ENCODE measurements around the gene MRPL21.
A peak's percentile ranks its signal among the peaks of the same experiment; 100 is the strongest.

MRPL21 gene

GRCh38 chr11:68865241-68865640 is 38.4 kb downstream of the MRPL21 start:
- Histone ChIP-seq H3K4me3 (ENCODE audit: low read length in 2 of 2) (peak overlapping the region in 1 of 2 donors; percentile 25), H4K91ac (ENCODE audit: low read depth, low read length, poor library complexity) (no peak overlapping the region), H2BK12ac (ENCODE audit: low read length) (no peak overlapping the region), H3K4me2 (ENCODE audit: insufficient read depth, low read length, poor library complexity, severe bottlenecking) (no peak overlapping the region), H3K9ac (ENCODE audit: low read depth, low read length, poor library complexity) (no peak overlapping the region), H2AK5ac (ENCODE audit: low read depth, low read length) (no peak overlapping the region), H3K4me1 (ENCODE audit: control insufficient read depth in 2 of 2, insufficient read depth in 1 of 2, low read depth in 1 of 2, low read length in 2 of 2) (peaks cover 0 to 6% of the 10 kb centered on the region in 2 donors), H2BK15ac (ENCODE audit: low read length) (no peak overlapping the region), H2AFZ (ENCODE audit: low read length) (no peak overlapping the region), H3K36me3 (replicated peaks in 1 of 2; ENCODE audit: control insufficient read depth in 2 of 2, insufficient read depth in 2 of 2, low read length in 2 of 2) (peaks cover 0 to 2% of the 10 kb centered on the region in 2 donors), H3K18ac (ENCODE audit: low read length) (no peak overlapping the region), H3K14ac (ENCODE audit: low read length) (no peak overlapping the region), H3K27me3 (ENCODE audit: control insufficient read depth in 3 of 3, insufficient read depth in 3 of 3, low read depth in 1 of 3, low read length in 3 of 3) (peaks cover 0 to 3% (median 0%) of the 10 kb centered on the region in 3 experiments), H2BK120ac (ENCODE audit: low read depth, low read length) (no peak overlapping the region), H2BK5ac (ENCODE audit: low read length) (peak overlapping the region; percentile 39), H4K8ac (ENCODE audit: low read depth, low read length) (no peak overlapping the region), H3K79me1 (ENCODE audit: low read depth, low read length) (no peaks in the 10 kb centered on the region), H3K27ac (replicated peaks; ENCODE audit: low read length) (no peak overlapping the region), H3K23ac (ENCODE audit: low read depth, low read length, poor library complexity) (peak overlapping the region; percentile 39), H3K9me3 (replicated peaks in 1 of 2; ENCODE audit: control insufficient read depth in 2 of 2, insufficient read depth in 1 of 2, low read depth in 1 of 2, low read length in 2 of 2) (peaks cover 5 to 6% of the 10 kb centered on the region in 2 donors), H3K4ac (ENCODE audit: low read length) (no peak overlapping the region)
- WGBS, 2 donors (ENCODE audit: extremely low coverage in 2 of 2, insufficient read length in 2 of 2, insufficient replicate concordance in 1 of 2) = no CpG with 5 or more reads among the region's 11 CpGs
- no peak for DNase-seq (ENCODE audit: low spot score)

GRCh38 chr11:68863553-68864265 is 39.9 kb downstream of the MRPL21 start:
- Histone ChIP-seq H3K18ac (ENCODE audit: low read length) (no peak overlapping the region), H3K4ac (ENCODE audit: low read length) (no peak overlapping the region), H4K91ac (ENCODE audit: low read depth, low read length, poor library complexity) (no peak overlapping the region), H3K4me2 (ENCODE audit: insufficient read depth, low read length, poor library complexity, severe bottlenecking) (no peak overlapping the region), H3K23ac (ENCODE audit: low read depth, low read length, poor library complexity) (no peak overlapping the region), H3K27me3 (ENCODE audit: control insufficient read depth in 3 of 3, insufficient read depth in 3 of 3, low read depth in 1 of 3, low read length in 3 of 3) (no peaks in the 10 kb centered on the region), H2BK12ac (ENCODE audit: low read length) (no peak overlapping the region), H2BK15ac (ENCODE audit: low read length) (no peak overlapping the region), H2AFZ (ENCODE audit: low read length) (no peak overlapping the region), H4K8ac (ENCODE audit: low read depth, low read length) (no peak overlapping the region), H2AK5ac (ENCODE audit: low read depth, low read length) (no peak overlapping the region), H3K9me3 (replicated peaks in 1 of 2; ENCODE audit: control insufficient read depth in 2 of 2, insufficient read depth in 1 of 2, low read depth in 1 of 2, low read length in 2 of 2) (peaks cover 5 to 8% of the 10 kb centered on the region in 2 donors), H3K36me3 (replicated peaks in 1 of 2; ENCODE audit: control insufficient read depth in 2 of 2, insufficient read depth in 2 of 2, low read length in 2 of 2) (peaks cover 0 to 2% of the 10 kb centered on the region in 2 donors), H3K4me3 (ENCODE audit: low read length in 2 of 2) (no peak overlapping the region), H2BK120ac (ENCODE audit: low read depth, low read length) (no peak overlapping the region), H2BK5ac (ENCODE audit: low read length) (no peak overlapping the region), H3K27ac (replicated peaks; ENCODE audit: low read length) (no peak overlapping the region), H3K9ac (ENCODE audit: low read depth, low read length, poor library complexity) (no peak overlapping the region), H3K14ac (ENCODE audit: low read length) (no peak overlapping the region), H3K79me1 (ENCODE audit: low read depth, low read length) (no peaks in the 10 kb centered on the region), H3K4me1 (ENCODE audit: control insufficient read depth in 2 of 2, insufficient read depth in 1 of 2, low read depth in 1 of 2, low read length in 2 of 2) (peaks cover 0 to 2% of the 10 kb centered on the region in 2 donors)
- no peak for DNase-seq (ENCODE audit: low spot score)
- no CpG with 5 or more reads among the region's 3 CpGs for WGBS, 2 donors (ENCODE audit: extremely low coverage in 2 of 2, insufficient read length in 2 of 2, insufficient replicate concordance in 1 of 2)

GRCh38 chr11:68862421-68862820 is 41.2 kb downstream of the MRPL21 start:
- H2BK15ac ChIP-seq (ENCODE audit: low read length) = no peak overlapping the region
- peaks cover 0 to 2% of the 10 kb centered on the region in 2 donors for H3K4me1 ChIP-seq (ENCODE audit: control insufficient read depth in 2 of 2, insufficient read depth in 1 of 2, low read depth in 1 of 2, low read length in 2 of 2)
- no peak overlapping the region for H3K4me2 ChIP-seq (ENCODE audit: insufficient read depth, low read length, poor library complexity, severe bottlenecking)
- no peak overlapping the region for H3K27ac ChIP-seq (replicated peaks; ENCODE audit: low read length)
- H3K79me1 ChIP-seq (ENCODE audit: low read depth, low read length) = no peaks in the 10 kb centered on the region
- no peak overlapping the region for H3K9ac ChIP-seq (ENCODE audit: low read depth, low read length, poor library complexity)
- no peak overlapping the region for H4K8ac ChIP-seq (ENCODE audit: low read depth, low read length)
- peaks cover 0 to 2% of the 10 kb centered on the region in 2 donors for H3K36me3 ChIP-seq (replicated peaks in 1 of 2; ENCODE audit: control insufficient read depth in 2 of 2, insufficient read depth in 2 of 2, low read length in 2 of 2)
- H2BK5ac ChIP-seq (ENCODE audit: low read length) = no peak overlapping the region
- H2AK5ac ChIP-seq (ENCODE audit: low read depth, low read length) = no peak overlapping the region
- DNase-seq (ENCODE audit: low spot score) = no peak
- H3K4ac ChIP-seq (ENCODE audit: low read length) = no peak overlapping the region
- WGBS, 2 donors (ENCODE audit: extremely low coverage in 2 of 2, insufficient read length in 2 of 2, insufficient replicate concordance in 1 of 2) = no CpG with 5 or more reads among the region's 6 CpGs
- no peak overlapping the region for H2BK12ac ChIP-seq (ENCODE audit: low read length)
- no peak overlapping the region for H3K4me3 ChIP-seq (ENCODE audit: low read length in 2 of 2)
- peaks cover 0 to 3% (median 0%) of the 10 kb centered on the region in 3 experiments for H3K27me3 ChIP-seq (ENCODE audit: control insufficient read depth in 3 of 3, insufficient read depth in 3 of 3, low read depth in 1 of 3, low read length in 3 of 3)
- H3K18ac ChIP-seq (ENCODE audit: low read length) = peak overlapping the region; percentile 57
- H3K14ac ChIP-seq (ENCODE audit: low read length) = no peak overlapping the region
- H2AFZ ChIP-seq (ENCODE audit: low read length) = no peak overlapping the region
- H3K9me3 ChIP-seq (replicated peaks in 1 of 2; ENCODE audit: control insufficient read depth in 2 of 2, insufficient read depth in 1 of 2, low read depth in 1 of 2, low read length in 2 of 2) = peaks cover 5 to 8% of the 10 kb centered on the region in 2 donors
- no peak overlapping the region for H2BK120ac ChIP-seq (ENCODE audit: low read depth, low read length)
- no peak overlapping the region for H4K91ac ChIP-seq (ENCODE audit: low read depth, low read length, poor library complexity)
- H3K23ac ChIP-seq (ENCODE audit: low read depth, low read length, poor library complexity) = no peak overlapping the region

- H4K91ac ChIP-seq (ENCODE audit: low read depth, low read length, poor library complexity) = no peak overlapping the region
- WGBS, 2 donors (ENCODE audit: extremely low coverage in 2 of 2, insufficient read length in 2 of 2, insufficient replicate concordance in 1 of 2) = no CpG with 5 or more reads among the region's 8 CpGs
- no peak overlapping the region for H3K23ac ChIP-seq (ENCODE audit: low read depth, low read length, poor library complexity)
- H3K4ac ChIP-seq (ENCODE audit: low read length) = no peak overlapping the region
- DNase-seq (ENCODE audit: low spot score) = no peak
- peaks cover 8 to 25% (median 19%) of the 10 kb centered on the region in 3 experiments for H3K27me3 ChIP-seq (ENCODE audit: control insufficient read depth in 3 of 3, insufficient read depth in 3 of 3, low read depth in 1 of 3, low read length in 3 of 3)
- H2BK15ac ChIP-seq (ENCODE audit: low read length) = no peak overlapping the region
- no peak overlapping the region for H2BK12ac ChIP-seq (ENCODE audit: low read length)
- H4K8ac ChIP-seq (ENCODE audit: low read depth, low read length) = no peak overlapping the region
- H3K9me3 ChIP-seq (replicated peaks in 1 of 2; ENCODE audit: control insufficient read depth in 2 of 2, insufficient read depth in 1 of 2, low read depth in 1 of 2, low read length in 2 of 2) = peaks cover 4 to 7% of the 10 kb centered on the region in 2 donors
- no peak overlapping the region for H2AK5ac ChIP-seq (ENCODE audit: low read depth, low read length)
- no peak overlapping the region for H3K27ac ChIP-seq (replicated peaks; ENCODE audit: low read length)
- H2AFZ ChIP-seq (ENCODE audit: low read length) = no peak overlapping the region
- no peak overlapping the region for H3K4me2 ChIP-seq (ENCODE audit: insufficient read depth, low read length, poor library complexity, severe bottlenecking)
- H3K36me3 ChIP-seq (replicated peaks in 1 of 2; ENCODE audit: control insufficient read depth in 2 of 2, insufficient read depth in 2 of 2, low read length in 2 of 2) = peaks cover 0 to 2% of the 10 kb centered on the region in 2 donors
- no peaks in the 10 kb centered on the region for H3K79me1 ChIP-seq (ENCODE audit: low read depth, low read length)
- no peak overlapping the region for H3K14ac ChIP-seq (ENCODE audit: low read length)
- no peak overlapping the region for H3K4me3 ChIP-seq (ENCODE audit: low read length in 2 of 2)
- no peak overlapping the region for H2BK120ac ChIP-seq (ENCODE audit: low read depth, low read length)
- H3K9ac ChIP-seq (ENCODE audit: low read depth, low read length, poor library complexity) = no peak overlapping the region
- no peak overlapping the region for H3K18ac ChIP-seq (ENCODE audit: low read length)
- H2BK5ac ChIP-seq (ENCODE audit: low read length) = no peak overlapping the region
- peaks cover 3 to 4% of the 10 kb centered on the region in 2 donors for H3K4me1 ChIP-seq (ENCODE audit: control insufficient read depth in 2 of 2, insufficient read depth in 1 of 2, low read depth in 1 of 2, low read length in 2 of 2)
Observed at GRCh38 chr11:68859123-68859522, 44.5 kb downstream of the MRPL21 start.

All from neuronal stem cell (in vitro differentiated cells).